Middle frontal gyrus (tissue), 1 donor: ENCODE results near the gene ABCC3.

Source experiments
- DNase-seq: peaks from one replicate; pipeline ENCODE4 v3.0.0-alpha.2; 2015; ENCODE audit warnings: low spot score; ENCODE audit errors: extremely low spot score

ABCC3 gene

GRCh38 chr17:50642071-50642721, 7.5 kb downstream of the ABCC3 start:
- no peak for DNase-seq

DNA sequence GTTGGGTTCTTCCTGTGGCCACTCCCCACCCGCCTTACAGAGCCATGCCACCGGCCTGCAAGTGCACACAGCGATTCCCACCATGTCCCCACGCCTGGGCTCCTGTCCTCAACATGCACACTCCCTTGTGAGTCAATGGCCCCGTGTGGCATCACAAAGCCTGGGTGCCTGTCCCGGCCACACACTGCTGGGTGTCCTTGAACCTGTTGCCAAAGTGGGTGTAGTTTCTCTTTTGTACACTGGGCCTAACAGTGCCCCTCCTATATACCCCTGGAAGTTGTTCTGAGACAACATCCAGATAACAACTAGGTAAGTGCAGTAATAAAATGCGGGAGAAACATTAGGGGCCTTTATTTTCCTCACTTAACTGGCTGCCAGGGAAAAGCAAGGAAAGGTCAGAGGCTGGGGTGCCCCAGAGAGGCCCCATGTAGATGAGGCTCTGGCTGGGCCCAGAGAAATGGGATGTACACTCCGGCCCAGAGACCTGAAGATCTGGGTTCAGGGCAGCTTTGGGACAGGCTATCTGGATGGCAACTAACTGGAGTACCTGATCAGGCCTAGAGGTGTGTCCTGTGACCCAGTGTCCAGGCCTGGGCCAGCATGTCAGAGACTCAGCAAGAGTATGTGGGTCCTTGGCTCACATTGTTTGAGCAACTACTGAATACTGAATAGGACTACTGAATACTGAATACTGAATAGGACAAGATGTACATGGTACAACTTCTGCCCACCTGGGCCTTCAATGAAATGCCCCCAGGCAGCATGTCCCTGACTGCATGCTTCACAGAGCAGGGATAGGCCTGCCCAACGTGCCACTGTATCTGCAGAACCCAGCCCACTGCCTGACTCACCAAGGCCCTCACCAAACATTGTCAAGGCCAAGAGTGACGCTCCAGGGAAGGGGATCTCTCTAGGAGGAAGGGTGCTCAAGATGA, 8.3 kb downstream of the ABCC3 start:
- no peak for DNase-seq

DNA sequence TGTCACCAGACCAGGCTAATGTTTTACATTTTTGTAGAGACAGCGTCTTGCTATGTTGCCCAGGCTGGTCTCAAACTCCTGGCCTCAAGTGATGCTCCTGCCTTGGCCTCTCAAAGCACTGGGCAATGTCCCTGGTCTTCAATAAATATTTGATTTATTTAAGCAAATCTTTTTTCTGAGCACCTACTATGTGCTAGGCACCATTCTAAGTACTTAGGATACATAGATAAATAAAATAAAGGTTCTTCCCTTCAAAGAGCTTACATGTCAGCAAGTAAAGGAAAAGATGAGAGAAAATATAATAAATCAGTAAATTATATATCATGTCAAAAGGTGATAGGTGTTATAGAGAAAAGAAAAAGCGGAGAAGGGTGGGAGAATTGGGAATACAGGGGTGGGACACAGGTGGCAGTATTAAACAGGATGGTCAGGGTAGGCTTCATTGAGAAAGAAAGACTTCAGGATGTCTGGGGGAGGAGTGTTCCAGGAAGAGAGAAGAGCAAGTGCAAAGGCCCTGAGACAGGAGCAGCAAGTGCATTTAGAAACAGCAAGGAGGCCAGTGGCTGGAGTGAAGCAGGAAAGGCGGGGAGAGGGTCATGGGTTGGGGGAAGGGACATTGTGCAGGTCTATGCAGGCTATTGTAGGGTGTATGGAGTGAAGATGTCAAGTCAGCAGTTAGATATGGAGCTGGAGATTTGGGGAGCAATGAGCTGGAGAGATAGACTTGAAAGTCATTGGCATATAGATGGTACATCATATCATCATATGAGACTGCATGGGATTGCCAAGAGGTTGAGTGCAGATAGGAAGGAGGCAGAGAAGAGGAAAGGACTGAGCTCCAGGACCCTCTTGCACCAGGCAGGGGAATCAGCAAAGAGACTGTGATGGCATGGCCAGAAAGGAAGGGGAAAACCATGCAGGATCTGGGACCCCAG, 11.3 kb downstream of the ABCC3 start:
- DNase-seq = no peak

DNA sequence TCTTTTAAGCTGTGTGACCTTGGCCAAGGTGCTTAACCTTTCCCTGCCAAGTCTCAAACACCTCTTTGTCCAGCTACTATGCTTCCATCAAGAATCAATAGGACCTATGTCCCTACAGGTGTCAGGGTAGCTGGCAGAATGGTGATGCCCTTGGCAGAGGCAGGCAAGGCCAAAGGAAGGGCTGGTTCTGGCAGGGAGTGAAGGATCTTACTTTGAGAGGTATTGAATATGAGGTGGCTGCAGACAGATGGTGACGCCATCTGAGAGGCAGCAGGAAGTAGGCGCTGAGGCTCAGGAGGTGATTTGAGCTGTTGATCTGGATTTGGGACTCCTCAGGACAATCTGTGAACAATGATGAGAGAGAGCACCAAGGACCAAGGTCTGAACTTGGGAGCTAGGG, 12.5 kb downstream of the ABCC3 start:
- DNase-seq = no peak

- no peak for DNase-seq
These were observed 14.6 kb downstream of the ABCC3 start for GRCh38 chr17:50649042-50649908.

GRCh38 chr17:50651661-50652060, 17.0 kb downstream of the ABCC3 start:
- DNase-seq = no peak

DNA sequence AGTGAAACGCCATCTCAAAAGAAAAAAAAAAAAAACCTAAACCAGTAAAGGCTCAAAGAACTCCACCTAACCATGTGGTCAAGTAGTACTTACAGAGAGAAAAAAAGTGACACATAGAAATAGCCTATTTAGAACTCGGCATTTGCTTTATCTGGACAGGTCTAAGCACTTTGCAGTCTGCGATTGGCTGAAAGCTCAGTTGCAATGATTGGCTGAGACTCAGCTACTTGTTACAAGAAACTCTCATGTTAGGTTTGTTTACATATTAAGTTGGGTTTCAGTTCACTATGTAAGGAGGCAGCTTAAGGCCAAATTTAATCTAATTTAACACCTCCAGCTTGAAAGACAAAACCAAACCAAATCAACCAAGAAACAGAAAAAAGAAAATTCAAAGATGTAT, 19.1 kb downstream of the ABCC3 start:
- DNase-seq = no peak

DNA sequence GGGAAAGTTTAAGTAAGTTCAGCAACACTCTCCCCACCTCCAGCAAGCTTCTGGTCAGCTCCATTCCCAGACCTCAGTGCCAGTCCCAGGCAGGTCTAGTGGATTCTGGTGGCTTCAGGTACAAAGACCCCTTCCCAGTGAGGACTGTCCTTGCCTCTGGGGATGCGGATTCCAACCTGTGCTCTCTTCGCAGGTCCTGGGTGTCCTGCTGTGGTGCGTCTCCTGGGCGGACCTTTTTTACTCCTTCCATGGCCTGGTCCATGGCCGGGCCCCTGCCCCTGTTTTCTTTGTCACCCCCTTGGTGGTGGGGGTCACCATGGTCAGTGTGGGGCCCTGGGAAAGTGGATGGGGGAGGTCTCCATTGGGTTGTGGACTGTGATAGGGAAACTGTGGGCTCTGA, 21.8 kb downstream of the ABCC3 start:
- no peak for DNase-seq

DNA sequence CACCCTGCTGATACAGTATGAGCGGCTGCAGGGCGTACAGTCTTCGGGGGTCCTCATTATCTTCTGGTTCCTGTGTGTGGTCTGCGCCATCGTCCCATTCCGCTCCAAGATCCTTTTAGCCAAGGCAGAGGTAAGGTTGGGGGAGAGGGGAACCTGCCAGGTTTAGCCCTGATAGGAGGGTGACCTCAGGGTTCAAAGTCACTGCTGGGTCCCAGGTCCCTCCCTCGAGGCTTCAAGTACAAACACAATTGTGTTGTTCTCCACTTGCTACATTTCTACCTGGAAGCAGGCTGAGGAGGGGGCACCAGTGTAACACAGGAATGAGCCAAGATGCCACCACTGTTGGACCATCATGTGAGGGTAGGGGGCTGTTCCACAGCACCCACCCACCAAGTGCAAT, 22.4 kb downstream of the ABCC3 start:
- no peak for DNase-seq

- no peak for DNase-seq
These were observed 22.9 kb downstream of the ABCC3 start for GRCh38 chr17:50657627-50658026.

DNA sequence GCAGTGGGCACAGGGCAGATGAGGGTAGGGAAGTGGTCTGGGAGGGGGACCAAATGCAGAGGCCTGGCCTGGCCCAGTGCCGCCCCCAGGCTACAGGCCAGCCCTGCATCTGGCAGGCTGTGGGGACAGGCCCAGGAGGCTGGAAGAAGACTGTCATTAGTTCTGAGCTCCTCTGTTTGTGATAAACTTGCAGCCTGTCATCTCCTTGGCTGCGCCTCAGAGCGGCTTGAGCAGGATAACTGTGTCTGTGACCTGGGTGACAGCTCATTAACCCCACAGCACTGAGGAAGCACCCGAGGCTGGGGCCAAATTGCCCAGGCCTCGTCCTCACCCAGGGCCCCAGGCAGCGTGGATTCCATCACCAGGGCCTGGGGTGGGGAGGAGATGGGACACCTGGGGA, 23.9 kb downstream of the ABCC3 start:
- no peak for DNase-seq

GRCh38 chr17:50659179-50659578, 24.5 kb downstream of the ABCC3 start:
- no peak for DNase-seq

DNA sequence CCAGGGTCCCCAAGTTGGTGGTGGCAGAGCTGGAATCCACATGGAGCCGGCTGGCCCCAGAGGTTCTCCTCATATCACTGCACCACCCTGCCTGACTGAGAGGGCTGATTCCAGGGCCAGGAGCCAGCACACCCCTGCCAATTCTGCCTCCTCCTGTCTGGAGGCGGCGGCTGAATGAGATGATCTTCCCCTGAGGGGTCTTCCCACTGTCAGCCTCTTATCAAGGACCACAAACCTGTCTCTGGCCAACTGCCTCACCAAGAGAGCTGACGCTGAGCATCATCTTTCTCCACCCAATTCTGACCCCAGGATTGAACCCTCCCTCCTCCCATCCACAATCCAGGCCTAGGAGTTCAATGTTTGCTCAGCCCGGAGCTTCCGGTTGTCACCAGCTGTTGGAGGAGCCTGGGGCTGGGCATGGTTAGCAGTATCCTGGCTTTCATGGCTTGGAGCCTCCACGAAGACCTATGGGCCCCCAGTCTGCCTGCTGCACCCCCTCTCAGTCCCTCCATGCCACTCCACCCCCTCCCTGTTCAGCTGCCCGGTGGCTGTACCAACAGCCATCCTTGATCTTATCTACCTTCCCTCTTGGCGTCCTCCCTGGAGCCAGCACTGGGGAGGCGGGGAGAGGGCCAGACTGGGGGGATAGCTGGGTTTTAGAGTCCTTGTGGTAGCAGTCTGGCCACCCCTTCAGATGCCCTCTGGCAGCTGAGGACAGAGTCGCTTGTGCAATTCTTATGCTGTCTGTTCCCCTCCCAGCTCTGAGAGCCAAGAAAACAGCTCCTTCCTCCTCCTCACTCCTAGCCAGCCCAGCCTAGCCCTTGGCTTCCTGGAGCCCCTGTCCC, 25.6 kb downstream of the ABCC3 start:
- DNase-seq = no peak

DNA sequence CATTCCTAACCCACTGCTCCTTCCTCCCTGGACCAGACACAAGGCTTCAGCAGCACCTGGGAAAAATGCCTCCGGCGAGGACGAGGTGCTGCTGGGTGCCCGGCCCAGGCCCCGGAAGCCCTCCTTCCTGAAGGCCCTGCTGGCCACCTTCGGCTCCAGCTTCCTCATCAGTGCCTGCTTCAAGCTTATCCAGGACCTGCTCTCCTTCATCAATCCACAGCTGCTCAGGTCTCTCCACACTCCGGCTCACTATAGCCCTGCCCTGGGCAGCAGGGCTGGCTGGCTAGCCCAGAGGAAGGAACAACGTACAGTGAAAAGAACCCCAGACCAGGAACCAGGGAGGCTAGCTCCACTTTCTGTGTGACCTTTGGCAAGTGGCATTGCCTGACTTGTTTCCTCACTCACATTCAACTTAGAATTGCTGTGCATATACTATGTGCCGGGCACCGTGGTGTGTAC, 26.2 kb downstream of the ABCC3 start:
- DNase-seq = no peak

DNA sequence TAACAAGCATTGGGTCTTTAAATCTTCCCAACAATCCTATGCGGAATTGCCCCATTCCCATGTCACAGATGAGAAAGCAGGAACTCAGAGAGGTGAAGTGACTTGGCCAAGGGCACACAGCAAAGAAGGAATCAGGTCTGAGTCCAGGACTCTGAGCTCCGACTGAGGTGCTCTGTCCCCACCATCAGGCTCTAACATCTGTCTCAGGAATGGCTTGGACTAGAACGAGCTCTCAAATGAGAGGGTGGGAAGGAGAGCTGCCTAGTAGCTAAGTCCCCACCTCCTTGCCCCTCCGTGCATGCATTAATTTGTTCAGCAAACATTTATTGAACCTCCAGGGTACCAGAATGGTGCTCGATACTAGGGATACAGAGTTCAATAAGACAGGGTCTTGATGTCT, 26.7 kb downstream of the ABCC3 start:
- no peak for DNase-seq

DNA sequence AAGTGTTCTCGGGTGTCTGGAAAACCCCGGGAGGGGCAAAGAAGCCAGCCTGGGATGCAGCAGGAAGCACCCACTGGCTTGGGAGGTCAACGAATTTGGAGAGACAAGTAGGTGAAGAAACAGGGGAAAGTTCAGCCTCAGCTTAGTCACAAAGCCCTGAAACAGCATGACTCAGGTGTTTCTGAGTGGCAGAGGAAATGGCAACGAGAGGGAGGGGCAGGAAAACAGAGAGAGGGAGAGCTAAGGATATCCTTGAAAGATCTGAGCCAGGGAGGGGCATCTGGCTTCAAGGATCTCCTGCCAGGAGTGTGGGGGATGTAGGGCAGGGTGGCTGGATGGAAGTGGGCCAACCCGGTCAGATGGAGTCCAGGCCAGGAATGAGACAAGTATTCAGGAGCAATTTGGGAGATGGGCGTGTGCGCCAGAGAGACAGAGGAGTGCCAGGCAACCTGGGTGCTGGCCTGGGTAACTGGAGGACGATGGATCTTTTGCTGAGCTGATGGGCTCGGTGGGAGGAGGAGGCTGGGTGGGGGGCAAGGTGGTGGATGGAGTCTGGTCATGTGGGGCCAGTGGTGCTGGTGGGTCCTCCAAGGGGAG, 27.2 kb downstream of the ABCC3 start:
- no peak for DNase-seq

DNA sequence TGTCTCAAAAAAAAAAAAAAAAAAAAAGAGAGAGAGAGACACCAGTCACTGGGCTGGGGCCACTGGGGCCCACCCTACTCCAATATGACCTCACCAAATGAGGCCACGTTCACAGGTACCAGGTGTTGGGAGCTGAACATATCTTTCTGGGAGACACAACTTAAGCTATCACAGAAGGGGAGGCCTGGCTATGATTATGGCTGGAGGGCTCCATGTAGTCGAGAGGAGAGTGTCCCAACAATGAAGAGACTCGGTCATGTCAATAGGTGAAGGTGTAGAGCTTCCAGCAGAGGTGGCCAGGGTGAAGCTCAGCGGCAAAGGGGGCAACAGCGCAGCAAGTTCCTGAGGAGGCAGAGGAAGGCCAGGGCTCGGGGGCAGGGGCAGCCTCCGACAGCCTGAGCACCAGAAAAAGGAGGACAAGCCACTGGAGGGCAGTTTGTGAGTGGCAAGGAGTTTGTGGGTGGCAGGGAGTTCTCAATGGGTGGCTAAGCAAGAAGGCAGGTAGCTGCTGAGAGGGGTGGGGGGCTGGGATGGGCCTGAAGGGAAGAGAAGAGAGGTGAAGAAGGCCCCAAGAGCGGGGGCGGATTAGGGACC, 28.0 kb downstream of the ABCC3 start:
- DNase-seq = no peak

DNA sequence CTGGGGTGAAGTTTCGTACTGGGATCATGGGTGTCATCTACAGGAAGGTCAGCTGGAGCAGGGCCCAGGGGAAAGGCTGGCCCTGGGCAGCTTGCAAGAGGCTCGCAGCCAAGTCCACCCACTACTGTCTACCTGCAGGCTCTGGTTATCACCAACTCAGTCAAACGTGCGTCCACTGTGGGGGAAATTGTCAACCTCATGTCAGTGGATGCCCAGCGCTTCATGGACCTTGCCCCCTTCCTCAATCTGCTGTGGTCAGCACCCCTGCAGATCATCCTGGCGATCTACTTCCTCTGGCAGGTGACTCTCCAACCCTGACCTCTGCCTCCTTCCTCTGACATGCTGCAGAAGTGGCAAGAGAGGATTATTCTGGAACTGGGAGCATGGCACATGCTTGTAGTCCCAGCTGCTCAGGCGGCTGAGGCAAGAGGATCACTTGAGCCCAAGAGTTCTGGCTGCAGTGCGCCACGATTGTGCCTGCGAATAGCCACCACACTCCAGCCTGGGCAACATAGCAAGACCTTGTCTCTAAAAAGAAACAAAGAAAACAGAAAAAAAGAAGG, 29.2 kb downstream of the ABCC3 start:
- DNase-seq = no peak
